ENCODE measurements around the gene DGKZ.

- TF ChIP-seq, protein P1, sequence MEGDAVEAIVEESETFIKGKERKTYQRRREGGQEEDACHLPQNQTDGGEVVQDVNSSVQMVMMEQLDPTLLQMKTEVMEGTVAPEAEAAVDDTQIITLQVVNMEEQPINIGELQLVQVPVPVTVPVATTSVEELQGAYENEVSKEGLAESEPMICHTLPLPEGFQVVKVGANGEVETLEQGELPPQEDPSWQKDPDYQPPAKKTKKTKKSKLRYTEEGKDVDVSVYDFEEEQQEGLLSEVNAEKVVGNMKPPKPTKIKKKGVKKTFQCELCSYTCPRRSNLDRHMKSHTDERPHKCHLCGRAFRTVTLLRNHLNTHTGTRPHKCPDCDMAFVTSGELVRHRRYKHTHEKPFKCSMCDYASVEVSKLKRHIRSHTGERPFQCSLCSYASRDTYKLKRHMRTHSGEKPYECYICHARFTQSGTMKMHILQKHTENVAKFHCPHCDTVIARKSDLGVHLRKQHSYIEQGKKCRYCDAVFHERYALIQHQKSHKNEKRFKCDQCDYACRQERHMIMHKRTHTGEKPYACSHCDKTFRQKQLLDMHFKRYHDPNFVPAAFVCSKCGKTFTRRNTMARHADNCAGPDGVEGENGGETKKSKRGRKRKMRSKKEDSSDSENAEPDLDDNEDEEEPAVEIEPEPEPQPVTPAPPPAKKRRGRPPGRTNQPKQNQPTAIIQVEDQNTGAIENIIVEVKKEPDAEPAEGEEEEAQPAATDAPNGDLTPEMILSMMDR (IDR thresholded peaks at IDR 0.05; ENCODE audit: low read length), result no peak
- no peak for TF ChIP-seq EZH2phosphoT487 (IDR thresholded peaks at IDR 0.05; ENCODE audit: low read length)
These were observed 39.9 kb upstream of the DGKZ start for GRCh38 chr11:46307369-46307768.
